Left ventricle myocardium inferior (tissue), 1 donor: Measurements from ENCODE around the gene ATG101. TPM values are rescaled to one million over a fixed set of nuclear protein-coding genes. Genes with fewer than 3 reads are reported as not detected.

Experiments
- DNase-seq: peaks from one replicate; pipeline ENCODE4 v3.0.0-alpha.2; 2020
- H3K27ac ChIP-seq: fragments of 200-600 bp; replicated peaks from 2 replicates; pipeline ENCODE4 v1.8.0; 2021
- H3K27me3 ChIP-seq: fragments of 200-600 bp; 2 replicates; pipeline ENCODE4 v1.8.0; 2021; ENCODE audit warnings: low read depth
- H3K36me3 ChIP-seq: fragments of 200-600 bp; 2 replicates; pipeline ENCODE4 v1.8.0; 2021
- H3K4me1 ChIP-seq: fragments of 200-600 bp; 2 replicates; pipeline ENCODE4 v1.8.0; 2021
- H3K4me3 ChIP-seq: fragments of 200-600 bp; 2 replicates; pipeline ENCODE4 v1.8.0; 2021; ENCODE audit warnings: mild to moderate bottlenecking, moderate library complexity
- H3K9me3 ChIP-seq: fragments of 200-600 bp; replicated peaks from 2 replicates; pipeline ENCODE4 v1.8.0; 2021
- intact Hi-C: fragments of 100-400 bp; cut with micrococcal nuclease; formaldehyde crosslinking; loops from one replicate; pipeline ENCODE4 v1.11.0; 2022
- total RNA-seq: library from RNA; stranded (reverse); fragmentation: NEBNext Ultra II Directional; extraction: Animal tissue kit (Norgen Biotek cat#: 25700); gene quantifications from one replicate; pipeline ENCODE4 v1.2.1, GENCODE V29; 2021
- TF ChIP-seq, protein P1 (sequence below): fragments of 200-600 bp; IDR thresholded peaks from 2 replicates; pipeline ENCODE4 v1.8.0; 2021; ENCODE audit warnings: antibody characterized with exemption, mild to moderate bottlenecking, borderline replicate concordance
- donor health status: DM: no; HTN: yes; CAD: no; lungs with severe emphysema.

The ATG101 gene
- total RNA-seq, 1 donor from 2014 or later = 23.8 TPM

- TF ChIP-seq, protein P1, sequence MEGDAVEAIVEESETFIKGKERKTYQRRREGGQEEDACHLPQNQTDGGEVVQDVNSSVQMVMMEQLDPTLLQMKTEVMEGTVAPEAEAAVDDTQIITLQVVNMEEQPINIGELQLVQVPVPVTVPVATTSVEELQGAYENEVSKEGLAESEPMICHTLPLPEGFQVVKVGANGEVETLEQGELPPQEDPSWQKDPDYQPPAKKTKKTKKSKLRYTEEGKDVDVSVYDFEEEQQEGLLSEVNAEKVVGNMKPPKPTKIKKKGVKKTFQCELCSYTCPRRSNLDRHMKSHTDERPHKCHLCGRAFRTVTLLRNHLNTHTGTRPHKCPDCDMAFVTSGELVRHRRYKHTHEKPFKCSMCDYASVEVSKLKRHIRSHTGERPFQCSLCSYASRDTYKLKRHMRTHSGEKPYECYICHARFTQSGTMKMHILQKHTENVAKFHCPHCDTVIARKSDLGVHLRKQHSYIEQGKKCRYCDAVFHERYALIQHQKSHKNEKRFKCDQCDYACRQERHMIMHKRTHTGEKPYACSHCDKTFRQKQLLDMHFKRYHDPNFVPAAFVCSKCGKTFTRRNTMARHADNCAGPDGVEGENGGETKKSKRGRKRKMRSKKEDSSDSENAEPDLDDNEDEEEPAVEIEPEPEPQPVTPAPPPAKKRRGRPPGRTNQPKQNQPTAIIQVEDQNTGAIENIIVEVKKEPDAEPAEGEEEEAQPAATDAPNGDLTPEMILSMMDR = no peak
- no peak overlapping the region for H3K27ac ChIP-seq
- intact Hi-C loops = no loop called here
Measured at GRCh38 chr12:52089491-52089890, 19.7 kb downstream of the ATG101 start.

GRCh38 chr12:52090291-52090690 lies 20.5 kb downstream of the ATG101 start:
- DNase-seq = no peak
- intact Hi-C loops = no loop called here
- H3K36me3 ChIP-seq = no peaks in the 10 kb centered on the region
- H3K4me3 ChIP-seq = no peak overlapping the region
- no peak overlapping the region for H3K27ac ChIP-seq
- H3K4me1 ChIP-seq = no peaks in the 10 kb centered on the region
- H3K9me3 ChIP-seq = no peaks in the 10 kb centered on the region
- TF ChIP-seq, protein P1 = no peak
- H3K27me3 ChIP-seq = peaks cover 85% of the 10 kb centered on the region

More at GRCh38 chr12:52089491-52089890, 19.7 kb downstream of the ATG101 start:
- no peaks in the 10 kb centered on the region for H3K9me3 ChIP-seq
- H3K4me3 ChIP-seq = no peak overlapping the region
- no peaks in the 10 kb centered on the region for H3K36me3 ChIP-seq
- H3K27me3 ChIP-seq = peaks cover 92% of the 10 kb centered on the region
- DNase-seq = no peak
- no peaks in the 10 kb centered on the region for H3K4me1 ChIP-seq

DNA sequence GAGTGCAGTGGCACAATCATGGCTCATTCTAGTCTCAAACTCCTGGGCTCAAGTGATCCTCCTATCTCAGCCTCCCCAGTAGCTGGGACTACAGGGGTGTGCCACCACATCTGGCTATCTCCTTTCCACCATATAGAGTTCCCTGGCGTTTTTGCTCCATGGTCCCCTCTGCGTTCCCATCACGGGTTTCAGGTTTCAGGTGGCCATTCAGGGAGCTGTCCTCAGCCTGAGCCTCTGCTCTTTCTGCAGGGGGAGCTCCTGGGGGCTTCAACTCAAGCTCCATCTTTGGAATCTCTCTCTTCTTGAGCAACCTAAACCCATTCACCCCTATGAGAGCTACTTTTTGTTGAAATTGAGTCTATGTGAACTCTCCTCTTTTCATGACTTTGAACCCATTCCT lies 21.3 kb downstream of the ATG101 start:
- Histone ChIP-seq H3K4me3 (no peak overlapping the region), H3K9me3 (no peaks in the 10 kb centered on the region), H3K36me3 (no peaks in the 10 kb centered on the region), H3K4me1 (no peaks in the 10 kb centered on the region), H3K27me3 (peaks cover 85% of the 10 kb centered on the region), H3K27ac (no peak overlapping the region)
- DNase-seq = no peak
- TF ChIP-seq, protein P1 = no peak
- intact Hi-C loops = no loop called here

- no peak overlapping the region for H3K4me3 ChIP-seq
- intact Hi-C loops = no loop called here
- no peak overlapping the region for H3K27ac ChIP-seq
- DNase-seq = no peak
- TF ChIP-seq, protein P1 = no peak
- peaks cover 85% of the 10 kb centered on the region for H3K27me3 ChIP-seq
- no peaks in the 10 kb centered on the region for H3K9me3 ChIP-seq
- H3K4me1 ChIP-seq = no peaks in the 10 kb centered on the region
- no peaks in the 10 kb centered on the region for H3K36me3 ChIP-seq
Measured at GRCh38 chr12:52091869-52092268, 22.1 kb downstream of the ATG101 start.

DNA sequence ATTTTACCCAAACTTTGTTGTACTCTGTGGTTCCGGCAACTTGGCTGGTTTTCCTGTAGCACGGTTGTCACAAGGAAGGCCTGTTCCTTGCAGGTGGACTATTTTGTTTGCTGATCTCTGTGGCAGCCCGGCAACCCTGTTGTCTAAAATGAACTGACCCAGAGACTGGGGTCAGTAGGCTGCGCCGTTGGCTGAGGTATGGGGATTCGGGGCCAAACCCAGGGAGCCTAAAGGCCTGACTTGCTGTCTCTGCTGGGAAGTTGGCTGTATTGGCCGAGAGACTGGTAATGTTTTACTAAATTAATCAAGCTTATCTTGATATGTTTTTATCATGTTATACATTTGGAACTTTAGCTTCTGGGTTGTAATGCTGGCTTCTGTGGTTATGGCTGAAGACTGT lies 23.6 kb downstream of the ATG101 start:
- no peak for DNase-seq
- Histone ChIP-seq H3K4me1 (no peaks in the 10 kb centered on the region), H3K27me3 (peaks cover 81% of the 10 kb centered on the region), H3K9me3 (no peaks in the 10 kb centered on the region), H3K36me3 (no peaks in the 10 kb centered on the region), H3K4me3 (no peak overlapping the region), H3K27ac (no peak overlapping the region)
- TF ChIP-seq, protein P1 = no peak
- intact Hi-C loops = no loop called here
